Breast epithelium (tissue), 3 donors: ENCODE measurements around the gene PLAGL1.

Source experiments
- CTCF ChIP-seq, 3 donors: fragments of 450-650 bp; IDR thresholded peaks; one replicate each; pipeline ENCODE4 v1.5.1; 2016 to 2017; ENCODE audit warnings: antibody characterized with exemption in 3 of 3, mild to moderate bottlenecking in 3 of 3, moderate library complexity in 3 of 3
- POLR2A ChIP-seq: fragments of 450-650 bp; IDR thresholded peaks from one replicate; pipeline ENCODE4 v1.6.1; 2016; ENCODE audit warnings: antibody characterized with exemption, mild to moderate bottlenecking, moderate library complexity
- POLR2AphosphoS5 ChIP-seq, 3 donors: sonication (generic); formaldehyde crosslinking; IDR thresholded peaks; one replicate each; pipeline ENCODE4 v1.6.1; 2017; ENCODE audit warnings: antibody characterized with exemption in 3 of 3

- TF ChIP-seq CTCF (IDR thresholded peaks at IDR 0.05) (peak in 1 of 3 donors; percentile 25), POLR2AphosphoS5 (IDR thresholded peaks at IDR 0.05) (no peak), POLR2A (no peak)
These were observed 66.0 kb downstream of the PLAGL1 start for GRCh38 chr6:143941852-143942627.
